ENCODE results near the gene SPAG16.

- no peak for TF ChIP-seq POLR2AphosphoS5 (IDR thresholded peaks at IDR 0.05; ENCODE audit: low read depth)
- TF ChIP-seq CTCF (IDR thresholded peaks at IDR 0.05; ENCODE audit: insufficient read depth, low read length) = no peak
- no peak for TF ChIP-seq REST (IDR thresholded peaks at IDR 0.05; ENCODE audit: insufficient replicate concordance, low read depth)
Measured at GRCh38 chr2:214108598-214108997, 824.3 kb downstream of the SPAG16 start.

Data from HL-60 (cell line).